Suprapubic skin (tissue), 4 donors: ENCODE results near the gene LARP1B. TPM values are rescaled to one million over a fixed set of nuclear protein-coding genes. Genes with fewer than 3 reads are reported as not detected.
A peak's percentile ranks its signal among the peaks of the same experiment; 100 is the strongest.

Source experiments
- DNase-seq, 2 donors: peaks; one replicate each; pipeline ENCODE4 v3.0.0-alpha.2; 2019; ENCODE audit warnings: low spot score in 2 of 2
- H3K27ac ChIP-seq: fragments of 200-600 bp; sonication (generic); one replicate; pipeline ENCODE4 v1.5.1; 2019
- H3K27me3 ChIP-seq: fragments of 200-600 bp; sonication (generic); one replicate; pipeline ENCODE4 v1.5.1; 2019
- H3K36me3 ChIP-seq: fragments of 200-600 bp; sonication (generic); one replicate; pipeline ENCODE4 v1.5.1; 2019
- H3K4me1 ChIP-seq: fragments of 200-600 bp; sonication (generic); one replicate; pipeline ENCODE4 v1.5.1; 2019
- H3K4me3 ChIP-seq: fragments of 200-600 bp; sonication (generic); one replicate; pipeline ENCODE4 v1.5.1; 2019; ENCODE audit warnings: mild to moderate bottlenecking
- H3K9me3 ChIP-seq: fragments of 200-600 bp; sonication (generic); one replicate; pipeline ENCODE4 v1.5.1; 2019
- CTCF ChIP-seq, 2 donors: fragments of 200-600 bp in 1 of 2; fragments of 450-650 bp in 1 of 2; sonication (generic) in 1 of 2; IDR thresholded peaks; one replicate each; pipeline ENCODE4 v1.5.1; 2016 to 2019; ENCODE audit warnings: antibody characterized with exemption in 2 of 2, mild to moderate bottlenecking in 1 of 2, moderate library complexity in 1 of 2
- EP300 ChIP-seq: sonication (generic); formaldehyde crosslinking; IDR thresholded peaks from one replicate; pipeline ENCODE4 v1.6.1; 2017; ENCODE audit warnings: antibody characterized with exemption
- POLR2A ChIP-seq, 2 donors: fragments of 450-650 bp; IDR thresholded peaks; one replicate each; pipeline ENCODE4 v1.6.1; 2017; ENCODE audit warnings: antibody characterized with exemption in 2 of 2, mild to moderate bottlenecking in 2 of 2, moderate library complexity in 2 of 2
- POLR2AphosphoS5 ChIP-seq, 3 donors: sonication (generic); formaldehyde crosslinking; IDR thresholded peaks; one replicate each; pipeline ENCODE4 v1.6.1; 2017; ENCODE audit warnings: antibody characterized with exemption in 3 of 3
- WGBS: methylation state at CpG from one replicate; pipeline ENCODE4 v1.1.5; 2018; 5-methylcytosine and 5-hydroxymethylcytosine counted together
- total RNA-seq, 4 donors: library from RNA; depleted of rRNA; stranded (reverse); fragments of >200 nt; gene quantifications; one replicate each; pipeline ENCODE4 v1.1.0, GENCODE V29; 2016

Gene LARP1B
- total RNA-seq, 4 donors from 2014 or later, result 16.8 to 22.0 (median 20.3) TPM

GRCh38 chr4:128225148-128225547 lies 164.0 kb downstream of the LARP1B start:
- no peak overlapping the region for H3K4me3 ChIP-seq
- 49% methylated on average over 2 of the region's 2 CpGs for WGBS
- no peak for DNase-seq
- H3K27me3 ChIP-seq, result no peaks in the 10 kb centered on the region
- TF ChIP-seq EP300 (no peak), POLR2A (IDR thresholded peaks at IDR 0.05) (no peak), CTCF (IDR thresholded peaks at IDR 0.05) (no peak), POLR2AphosphoS5 (IDR thresholded peaks at IDR 0.05) (no peak)
- no peak overlapping the region for H3K27ac ChIP-seq
- no peaks in the 10 kb centered on the region for H3K9me3 ChIP-seq
- H3K36me3 ChIP-seq, result no peaks in the 10 kb centered on the region
- H3K4me1 ChIP-seq, result peaks cover 8% of the 10 kb centered on the region

GRCh38 chr4:128227991-128228571 lies 167.0 kb downstream of the LARP1B start:
- TF ChIP-seq CTCF (IDR thresholded peaks at IDR 0.05) (no peak), POLR2AphosphoS5 (IDR thresholded peaks at IDR 0.05) (no peak), POLR2A (IDR thresholded peaks at IDR 0.05) (no peak), EP300 (no peak)
- Histone ChIP-seq H3K4me3 (no peak overlapping the region), H3K9me3 (no peaks in the 10 kb centered on the region), H3K27ac (peak overlapping the region; percentile 15), H3K4me1 (peaks cover 8% of the 10 kb centered on the region), H3K27me3 (no peaks in the 10 kb centered on the region), H3K36me3 (no peaks in the 10 kb centered on the region)
- 39% methylated on average over 2 of the region's 2 CpGs for WGBS
- DNase-seq, result no peak

- Histone ChIP-seq H3K27ac (peak overlapping the region; percentile 4), H3K9me3 (no peaks in the 10 kb centered on the region), H3K27me3 (no peaks in the 10 kb centered on the region), H3K4me1 (peaks cover 8% of the 10 kb centered on the region), H3K4me3 (no peak overlapping the region), H3K36me3 (no peaks in the 10 kb centered on the region)
- 62% methylated on average over 6 of the region's 6 CpGs for WGBS
- TF ChIP-seq POLR2A (IDR thresholded peaks at IDR 0.05) (no peak), POLR2AphosphoS5 (IDR thresholded peaks at IDR 0.05) (no peak), CTCF (IDR thresholded peaks at IDR 0.05) (no peak), EP300 (no peak)
- no peak for DNase-seq
Measured at GRCh38 chr4:128228845-128229795, 168.0 kb downstream of the LARP1B start.

GRCh38 chr4:128232719-128233118 lies 171.6 kb downstream of the LARP1B start:
- 80% methylated on average over 3 of the region's 3 CpGs for WGBS
- H3K27me3 ChIP-seq, result no peaks in the 10 kb centered on the region
- H3K36me3 ChIP-seq, result no peaks in the 10 kb centered on the region
- peaks cover 8% of the 10 kb centered on the region for H3K4me1 ChIP-seq
- H3K27ac ChIP-seq, result no peak overlapping the region
- TF ChIP-seq EP300 (no peak), CTCF (IDR thresholded peaks at IDR 0.05) (no peak)
- H3K4me3 ChIP-seq, result no peak overlapping the region
- no peaks in the 10 kb centered on the region for H3K9me3 ChIP-seq
- no peak for DNase-seq

- 91% methylated on average over 3 of the region's 3 CpGs for WGBS
- TF ChIP-seq EP300, result no peak
- no peak for TF ChIP-seq CTCF (IDR thresholded peaks at IDR 0.05)
- no peak for TF ChIP-seq POLR2AphosphoS5 (IDR thresholded peaks at IDR 0.05)
- TF ChIP-seq POLR2A (IDR thresholded peaks at IDR 0.05), result no peak
- no peak overlapping the region for H3K4me3 ChIP-seq
- H3K36me3 ChIP-seq, result no peaks in the 10 kb centered on the region
- H3K27me3 ChIP-seq, result no peaks in the 10 kb centered on the region
- no peaks in the 10 kb centered on the region for H3K9me3 ChIP-seq
- H3K27ac ChIP-seq, result no peak overlapping the region
- no peaks in the 10 kb centered on the region for H3K4me1 ChIP-seq
- no peak for DNase-seq
Measured at GRCh38 chr4:128234836-128235235, 173.7 kb downstream of the LARP1B start.
